ENCODE data around the gene SLC25A21.

The SLC25A21 gene

GRCh38 chr14:36975834-36976233, 196.6 kb downstream of the SLC25A21 start:
- TF ChIP-seq EZH2phosphoT487 (IDR thresholded peaks at IDR 0.05; ENCODE audit: borderline replicate concordance, low read length) (no peak), CTCF (IDR thresholded peaks at IDR 0.05; ENCODE audit: low read depth, low read length, poor library complexity, severe bottlenecking) (no peak)
- Histone ChIP-seq H3K27me3 (ENCODE audit: control insufficient read depth, low read length) (no peaks in the 10 kb centered on the region), H3K4me3 (ENCODE audit: low read length) (no peak overlapping the region), H3K27ac (ENCODE audit: low read depth, low read length) (no peak overlapping the region), H3K9me2 (replicated peaks; ENCODE audit: control insufficient read depth, low read length) (no peaks in the 10 kb centered on the region), H4K20me1 (ENCODE audit: control insufficient read depth, insufficient read depth, low read depth, low read length) (no peaks in the 10 kb centered on the region), H3K4me2 (ENCODE audit: low read length) (no peak overlapping the region), H3F3A (ENCODE audit: control insufficient read depth, insufficient read depth) (no peaks in the 10 kb centered on the region), H3K36me3 (ENCODE audit: control insufficient read depth, low read length) (no peaks in the 10 kb centered on the region), H3K4me1 (ENCODE audit: control insufficient read depth, low read length) (no peaks in the 10 kb centered on the region), H3K79me2 (ENCODE audit: control insufficient read depth, low read length) (no peaks in the 10 kb centered on the region), H3K9me3 (ENCODE audit: control insufficient read depth, insufficient read depth, low read length) (no peaks in the 10 kb centered on the region)

- no peak overlapping the region for H3K4me2 ChIP-seq (ENCODE audit: low read length)
These were observed 197.4 kb downstream of the SLC25A21 start for GRCh38 chr14:36974985-36975384.

GRCh38 chr14:36973806-36974442, 198.5 kb downstream of the SLC25A21 start:
- H4K20me1 ChIP-seq (ENCODE audit: control insufficient read depth, insufficient read depth, low read depth, low read length): no peaks in the 10 kb centered on the region
- no peaks in the 10 kb centered on the region for H3K36me3 ChIP-seq (ENCODE audit: control insufficient read depth, low read length)
- no peak overlapping the region for H3K4me3 ChIP-seq (ENCODE audit: low read length)
- H3K9me2 ChIP-seq (replicated peaks; ENCODE audit: control insufficient read depth, low read length): no peaks in the 10 kb centered on the region
- no peaks in the 10 kb centered on the region for H3K27me3 ChIP-seq (ENCODE audit: control insufficient read depth, low read length)
- H3K27ac ChIP-seq (ENCODE audit: low read depth, low read length): no peak overlapping the region
- H3K79me2 ChIP-seq (ENCODE audit: control insufficient read depth, low read length): no peaks in the 10 kb centered on the region
- TF ChIP-seq CTCF (IDR thresholded peaks at IDR 0.05; ENCODE audit: low read depth, low read length, poor library complexity, severe bottlenecking) (no peak), EZH2phosphoT487 (IDR thresholded peaks at IDR 0.05; ENCODE audit: borderline replicate concordance, low read length) (no peak)
- H3K4me1 ChIP-seq (ENCODE audit: control insufficient read depth, low read length): no peaks in the 10 kb centered on the region
- H3K4me2 ChIP-seq (ENCODE audit: low read length): no peak overlapping the region
- no peaks in the 10 kb centered on the region for H3F3A ChIP-seq (ENCODE audit: control insufficient read depth, insufficient read depth)
- no peaks in the 10 kb centered on the region for H3K9me3 ChIP-seq (ENCODE audit: control insufficient read depth, insufficient read depth, low read length)

More at GRCh38 chr14:36974985-36975384, 197.4 kb downstream of the SLC25A21 start:
- Histone ChIP-seq H3K36me3 (ENCODE audit: control insufficient read depth, low read length) (no peaks in the 10 kb centered on the region), H3K9me3 (ENCODE audit: control insufficient read depth, insufficient read depth, low read length) (no peaks in the 10 kb centered on the region), H3K4me1 (ENCODE audit: control insufficient read depth, low read length) (no peaks in the 10 kb centered on the region), H3K27me3 (ENCODE audit: control insufficient read depth, low read length) (no peaks in the 10 kb centered on the region), H3K27ac (ENCODE audit: low read depth, low read length) (no peak overlapping the region), H3F3A (ENCODE audit: control insufficient read depth, insufficient read depth) (no peaks in the 10 kb centered on the region), H3K79me2 (ENCODE audit: control insufficient read depth, low read length) (no peaks in the 10 kb centered on the region), H4K20me1 (ENCODE audit: control insufficient read depth, insufficient read depth, low read depth, low read length) (no peaks in the 10 kb centered on the region), H3K4me3 (ENCODE audit: low read length) (no peak overlapping the region), H3K9me2 (replicated peaks; ENCODE audit: control insufficient read depth, low read length) (no peaks in the 10 kb centered on the region)
- no peak for TF ChIP-seq EZH2phosphoT487 (IDR thresholded peaks at IDR 0.05; ENCODE audit: borderline replicate concordance, low read length)
- TF ChIP-seq CTCF (IDR thresholded peaks at IDR 0.05; ENCODE audit: low read depth, low read length, poor library complexity, severe bottlenecking): no peak

Data from DOHH2 (cell line).